WTC11 (cell line): ENCODE data around the gene MTHFD1L.

Source experiments
- ZMAT4 ChIP-seq: fragments of 250-450 bp; sonication (Bioruptor Pico); IDR thresholded peaks from 2 replicates; pipeline ENCODE4 v1.9.0; 2021; ENCODE audit warnings: mild to moderate bottlenecking
- TF ChIP-seq, protein P1 (sequence below): fragments of 200-600 bp; IDR thresholded peaks from 2 replicates; pipeline ENCODE4 v1.8.0; 2022; ENCODE audit warnings: antibody characterized with exemption

GRCh38 chr6:150969901-150970300 lies 104.4 kb downstream of the MTHFD1L start:
- TF ChIP-seq, protein P1, sequence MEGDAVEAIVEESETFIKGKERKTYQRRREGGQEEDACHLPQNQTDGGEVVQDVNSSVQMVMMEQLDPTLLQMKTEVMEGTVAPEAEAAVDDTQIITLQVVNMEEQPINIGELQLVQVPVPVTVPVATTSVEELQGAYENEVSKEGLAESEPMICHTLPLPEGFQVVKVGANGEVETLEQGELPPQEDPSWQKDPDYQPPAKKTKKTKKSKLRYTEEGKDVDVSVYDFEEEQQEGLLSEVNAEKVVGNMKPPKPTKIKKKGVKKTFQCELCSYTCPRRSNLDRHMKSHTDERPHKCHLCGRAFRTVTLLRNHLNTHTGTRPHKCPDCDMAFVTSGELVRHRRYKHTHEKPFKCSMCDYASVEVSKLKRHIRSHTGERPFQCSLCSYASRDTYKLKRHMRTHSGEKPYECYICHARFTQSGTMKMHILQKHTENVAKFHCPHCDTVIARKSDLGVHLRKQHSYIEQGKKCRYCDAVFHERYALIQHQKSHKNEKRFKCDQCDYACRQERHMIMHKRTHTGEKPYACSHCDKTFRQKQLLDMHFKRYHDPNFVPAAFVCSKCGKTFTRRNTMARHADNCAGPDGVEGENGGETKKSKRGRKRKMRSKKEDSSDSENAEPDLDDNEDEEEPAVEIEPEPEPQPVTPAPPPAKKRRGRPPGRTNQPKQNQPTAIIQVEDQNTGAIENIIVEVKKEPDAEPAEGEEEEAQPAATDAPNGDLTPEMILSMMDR = no peak
- TF ChIP-seq ZMAT4 = no peak
